Osteocyte (in vitro differentiated cells): Measurements from ENCODE around the gene VIPR2. TPM values are rescaled to one million over a fixed set of nuclear protein-coding genes. Genes with fewer than 3 reads are reported as not detected.

Experiments
- DNase-seq: peaks from one replicate; pipeline ENCODE4 v3.0.0; 2021; ENCODE audit warnings: mixed read lengths; ENCODE audit not compliant: unreplicated experiment; ENCODE audit errors: extremely low spot score
- H3K27ac Mint-ChIP-seq: one replicate; pipeline ENCODE4 v1.8.0; 2021; ENCODE audit warnings: mild to moderate bottlenecking, mixed read lengths; ENCODE audit not compliant: unreplicated experiment
- H3K27me3 Mint-ChIP-seq: one replicate; pipeline ENCODE4 v1.8.0; 2021; ENCODE audit warnings: mixed read lengths; ENCODE audit not compliant: unreplicated experiment
- H3K36me3 Mint-ChIP-seq: one replicate; pipeline ENCODE4 v1.8.0; 2021; ENCODE audit warnings: mixed read lengths; ENCODE audit not compliant: unreplicated experiment
- H3K4me1 Mint-ChIP-seq: one replicate; pipeline ENCODE4 v1.8.0; 2021; ENCODE audit warnings: mixed read lengths; ENCODE audit not compliant: unreplicated experiment
- H3K4me3 Mint-ChIP-seq: one replicate; pipeline ENCODE4 v1.8.0; 2021; ENCODE audit warnings: mild to moderate bottlenecking, moderate library complexity, mixed read lengths; ENCODE audit not compliant: unreplicated experiment
- H3K9me3 Mint-ChIP-seq: one replicate; pipeline ENCODE4 v1.8.0; 2021; ENCODE audit warnings: mixed read lengths; ENCODE audit not compliant: unreplicated experiment
- CTCF ChIP-seq: fragments of 200-600 bp; sonication (generic); IDR thresholded peaks from 2 replicates; pipeline ENCODE4 v1.5.0; 2021; ENCODE audit warnings: antibody characterized with exemption, mild to moderate bottlenecking, moderate library complexity
- total RNA-seq: library from RNA; stranded (reverse); gene quantifications from 2 replicates; pipeline ENCODE4 v1.2.1, GENCODE V29; 2021

Gene VIPR2
- total RNA-seq, 1 donor from 2014 or later: 0.19 TPM

DNA sequence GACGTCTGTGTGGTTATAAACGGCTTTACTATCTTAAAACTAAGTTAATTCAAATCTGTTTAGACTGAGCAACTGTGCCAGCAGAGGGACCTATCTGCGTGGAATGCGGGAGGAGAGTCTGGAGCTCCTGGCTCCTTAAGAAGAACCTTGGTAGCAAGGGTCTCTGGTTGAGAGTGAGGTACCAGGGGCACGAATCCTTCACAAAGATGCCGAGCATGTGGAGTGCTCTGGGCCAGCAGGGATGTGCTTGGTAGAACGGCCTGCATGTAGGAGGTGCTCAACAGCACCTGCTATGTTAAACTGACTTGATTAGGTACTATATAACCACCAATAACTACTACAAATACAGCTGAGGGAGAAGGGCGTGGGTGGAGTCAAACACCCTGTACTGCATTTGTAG, 102.6 kb downstream of the VIPR2 start:
- TF ChIP-seq CTCF: no peak
- peak; percentile 59 for DNase-seq
- no peak overlapping the region for H3K4me3 Mint-ChIP-seq

GRCh38 chr7:159040912-159041711, 103.6 kb downstream of the VIPR2 start:
- Mint-ChIP-seq H3K4me1 (no peaks in the 10 kb centered on the region), H3K4me3 (no peak overlapping the region), H3K9me3 (no peaks in the 10 kb centered on the region), H3K27ac (no peak overlapping the region), H3K27me3 (peaks cover 3% of the 10 kb centered on the region), H3K36me3 (no peaks in the 10 kb centered on the region)
- DNase-seq: peak; percentile 82
- TF ChIP-seq CTCF: no peak

More for the DNA sequence above, 102.6 kb downstream of the VIPR2 start:
- Mint-ChIP-seq H3K27me3 (peaks cover 3% of the 10 kb centered on the region), H3K36me3 (no peaks in the 10 kb centered on the region), H3K9me3 (no peaks in the 10 kb centered on the region), H3K4me1 (no peaks in the 10 kb centered on the region), H3K27ac (no peak overlapping the region)

DNA sequence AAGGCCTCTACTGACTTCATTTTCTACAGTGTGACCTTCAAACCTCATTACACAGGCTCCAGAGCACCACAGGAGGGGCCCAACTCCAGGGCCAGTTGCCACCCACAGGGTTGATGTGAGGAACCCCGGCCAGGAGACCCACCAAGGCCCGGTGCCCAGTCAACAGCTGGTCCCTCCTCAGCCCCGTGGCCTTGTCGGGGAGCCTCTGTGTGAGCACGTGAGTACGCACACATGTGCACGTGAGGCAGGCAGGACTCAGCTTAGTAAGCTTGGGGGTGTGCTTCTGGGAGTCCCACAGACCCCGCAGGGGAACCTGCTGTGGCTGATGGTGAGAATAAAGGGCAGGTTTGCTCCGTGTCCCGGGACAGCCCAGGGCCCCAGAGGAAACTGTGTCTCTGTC, 104.5 kb downstream of the VIPR2 start:
- TF ChIP-seq CTCF: no peak
- peak; percentile 80 for DNase-seq
- H3K9me3 Mint-ChIP-seq: no peaks in the 10 kb centered on the region
- H3K27me3 Mint-ChIP-seq: peaks cover 3% of the 10 kb centered on the region
- H3K36me3 Mint-ChIP-seq: no peaks in the 10 kb centered on the region
- H3K4me1 Mint-ChIP-seq: no peaks in the 10 kb centered on the region
- H3K27ac Mint-ChIP-seq: no peak overlapping the region
- H3K4me3 Mint-ChIP-seq: no peak overlapping the region

DNA sequence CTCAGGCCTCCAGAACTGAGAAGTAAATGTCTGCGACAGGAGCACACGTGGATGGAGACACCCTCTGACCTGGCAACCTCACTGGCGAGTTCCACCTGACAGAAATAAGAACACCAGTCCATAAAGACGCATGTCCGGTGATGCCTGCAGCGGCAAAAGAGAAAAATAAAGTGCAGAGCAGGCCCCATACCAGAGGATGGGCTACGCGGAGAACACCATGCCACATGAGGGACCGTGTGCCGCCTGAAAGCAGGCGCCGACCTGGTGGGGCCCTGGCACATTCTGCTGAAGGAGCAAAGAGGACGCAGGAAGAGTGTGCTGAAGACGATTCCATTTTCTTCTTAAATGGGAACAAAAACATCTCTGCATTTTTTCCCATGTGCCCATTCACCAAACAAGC, 105.0 kb downstream of the VIPR2 start:
- DNase-seq: peak; percentile 64
- peaks cover 3% of the 10 kb centered on the region for H3K27me3 Mint-ChIP-seq
- no peak overlapping the region for H3K4me3 Mint-ChIP-seq
- H3K27ac Mint-ChIP-seq: no peak overlapping the region
- no peaks in the 10 kb centered on the region for H3K9me3 Mint-ChIP-seq
- no peak for TF ChIP-seq CTCF
- no peaks in the 10 kb centered on the region for H3K36me3 Mint-ChIP-seq
- no peaks in the 10 kb centered on the region for H3K4me1 Mint-ChIP-seq

DNA sequence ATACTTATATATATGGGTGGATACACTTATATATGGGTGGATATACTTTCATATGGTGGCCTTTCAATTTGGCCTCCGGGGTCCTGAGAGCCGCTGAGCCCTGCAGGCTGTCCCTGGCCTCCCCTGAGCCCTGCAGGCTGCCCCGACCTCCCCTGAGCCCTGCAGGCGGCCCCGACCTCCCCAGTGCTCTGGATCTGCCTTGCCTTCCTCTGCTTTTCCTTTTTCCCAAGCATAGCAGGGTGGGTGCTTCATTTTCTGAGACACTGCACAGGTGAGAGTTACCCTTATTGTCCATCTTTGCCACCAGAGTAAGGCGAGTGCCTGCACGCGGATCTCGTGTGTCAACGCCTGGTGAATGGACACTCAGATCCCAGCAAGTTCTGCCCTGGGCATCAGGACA, 106.6 kb downstream of the VIPR2 start:
- no peaks in the 10 kb centered on the region for H3K4me1 Mint-ChIP-seq
- TF ChIP-seq CTCF: no peak
- H3K4me3 Mint-ChIP-seq: no peak overlapping the region
- H3K27ac Mint-ChIP-seq: no peak overlapping the region
- no peaks in the 10 kb centered on the region for H3K36me3 Mint-ChIP-seq
- no peaks in the 10 kb centered on the region for H3K9me3 Mint-ChIP-seq
- H3K27me3 Mint-ChIP-seq: no peaks in the 10 kb centered on the region
- peak; percentile 66 for DNase-seq
